GM18499 (cell line): ENCODE data around the gene ZFAND3.

Experiments used
- ATAC-seq: cut with Tn5 transposase; IDR thresholded peaks from one replicate; pipeline ENCODE4 v1.9.1; 2021; ENCODE audit warnings: moderate number of reproducible peaks; ENCODE audit not compliant: insufficient read depth, unreplicated experiment

ZFAND3 gene

GRCh38 chr6:37794825-37795224 is 24.7 kb upstream of the ZFAND3 start:
- no peak for ATAC-seq

GRCh38 chr6:37798436-37799262 is 20.9 kb upstream of the ZFAND3 start:
- ATAC-seq: no peak

GRCh38 chr6:37799263-37799644 is 20.3 kb upstream of the ZFAND3 start:
- no peak for ATAC-seq

GRCh38 chr6:37800703-37801604 is 18.6 kb upstream of the ZFAND3 start:
- ATAC-seq: no peak

GRCh38 chr6:37801605-37801940 is 18.0 kb upstream of the ZFAND3 start:
- no peak for ATAC-seq

GRCh38 chr6:37802810-37803209 is 16.7 kb upstream of the ZFAND3 start:
- ATAC-seq: no peak

- ATAC-seq: no peak
Observed at GRCh38 chr6:37804586-37804985, 14.9 kb upstream of the ZFAND3 start.

- ATAC-seq: no peak
Observed at GRCh38 chr6:37806213-37806612, 13.3 kb upstream of the ZFAND3 start.

GRCh38 chr6:37807656-37808055 is 11.9 kb upstream of the ZFAND3 start:
- no peak for ATAC-seq

GRCh38 chr6:37809197-37809543 is 10.4 kb upstream of the ZFAND3 start:
- no peak for ATAC-seq

GRCh38 chr6:37812841-37813240 is 6.7 kb upstream of the ZFAND3 start:
- ATAC-seq: no peak

GRCh38 chr6:37814374-37814773 is 5.2 kb upstream of the ZFAND3 start:
- no peak for ATAC-seq

GRCh38 chr6:37816599-37817375 is 2.7 kb upstream of the ZFAND3 start:
- no peak for ATAC-seq

GRCh38 chr6:37818536-37819176 is 871 bp upstream of the ZFAND3 start:
- ATAC-seq: peak; percentile 56

GRCh38 chr6:37819802-37820717 is 533 bp downstream of the ZFAND3 start:
- no peak for ATAC-seq

GRCh38 chr6:37820718-37821079 is 1.2 kb downstream of the ZFAND3 start:
- ATAC-seq: no peak

GRCh38 chr6:37821446-37821845 is 1.9 kb downstream of the ZFAND3 start:
- no peak for ATAC-seq

- no peak for ATAC-seq
Observed at GRCh38 chr6:37822851-37823682, 3.5 kb downstream of the ZFAND3 start.

GRCh38 chr6:37824170-37824569 is 4.6 kb downstream of the ZFAND3 start:
- ATAC-seq: no peak
